HEK293T (cell line): ENCODE results near the gene KCTD6.

ENCODE experiments used
- TARDBP ChIP-seq: fragments of 450-650 bp; IDR thresholded peaks from 2 replicates; pipeline ENCODE4 v1.6.1; 2016
- ZNF384 ChIP-seq: fragments of 450-650 bp; IDR thresholded peaks from 2 replicates; pipeline ENCODE4 v1.6.1; 2016

- TF ChIP-seq ZNF384 = no peak
- TF ChIP-seq TARDBP = no peak
These were observed 37.8 kb downstream of the KCTD6 start for GRCh38 chr3:58529516-58530353.
